Lower lobe of right lung (tissue), 2 donors: ENCODE measurements around the gene NAALADL1. TPM values are rescaled to one million over a fixed set of nuclear protein-coding genes. Genes with fewer than 3 reads are reported as not detected.
A peak's percentile ranks its signal among the peaks of the same experiment; 100 is the strongest.

ENCODE experiments used
- ATAC-seq, 2 donors: fragments of 200-7000 bp; cut with Tn5 transposase; one replicate each; pipeline ENCODE4 v1.9.1; 2020 to 2022; ENCODE audit warnings: mild to moderate bottlenecking in 2 of 2, moderate library complexity in 2 of 2
- DNase-seq: peaks from one replicate; pipeline ENCODE4 v3.0.0-alpha.2; 2020
- H3K27ac ChIP-seq: fragments of 200-600 bp; one replicate; pipeline ENCODE4 v1.8.0; 2022
- H3K27me3 ChIP-seq: fragments of 200-600 bp; one replicate; pipeline ENCODE4 v1.8.0; 2022; ENCODE audit warnings: low read depth
- H3K36me3 ChIP-seq: fragments of 200-600 bp; one replicate; pipeline ENCODE4 v1.8.0; 2022; ENCODE audit warnings: mild to moderate bottlenecking
- H3K4me1 ChIP-seq: fragments of 200-600 bp; one replicate; pipeline ENCODE4 v1.8.0; 2022
- H3K4me3 ChIP-seq: fragments of 200-600 bp; one replicate; pipeline ENCODE4 v1.8.0; 2022; ENCODE audit warnings: mild to moderate bottlenecking
- H3K9me3 ChIP-seq: fragments of 200-600 bp; one replicate; pipeline ENCODE4 v1.8.0; 2022
- intact Hi-C: fragments of 100-400 bp; cut with DNase I; formaldehyde crosslinking; loops from one replicate; pipeline ENCODE4 v1.11.0; 2022
- microRNA-seq: library from miRNA; unstranded; fragments of <30 nt; microRNA quantifications from one replicate; pipeline ENCODE4 v1.2.0, GENCODE V29; 2020; ENCODE audit warnings: borderline number of aligned reads
- total RNA-seq: library from RNA; stranded (reverse); fragmentation: NEBNext Ultra II Directional; extraction: Animal tissue kit (Norgen Biotek cat#: 25700); gene quantifications from one replicate; pipeline ENCODE4 v1.2.1, GENCODE V29; 2021
- TF ChIP-seq, protein P1 (sequence below): fragments of 200-600 bp; IDR thresholded peaks from one replicate; pipeline ENCODE4 v1.8.0; 2022; ENCODE audit warnings: antibody characterized with exemption, mild to moderate bottlenecking
- donor health status: DM: no; HTN: yes; CAD: no; lungs with severe emphysema.

NAALADL1 gene
- total RNA-seq, 1 donor from 2014 or later = 12.2 TPM

DNA sequence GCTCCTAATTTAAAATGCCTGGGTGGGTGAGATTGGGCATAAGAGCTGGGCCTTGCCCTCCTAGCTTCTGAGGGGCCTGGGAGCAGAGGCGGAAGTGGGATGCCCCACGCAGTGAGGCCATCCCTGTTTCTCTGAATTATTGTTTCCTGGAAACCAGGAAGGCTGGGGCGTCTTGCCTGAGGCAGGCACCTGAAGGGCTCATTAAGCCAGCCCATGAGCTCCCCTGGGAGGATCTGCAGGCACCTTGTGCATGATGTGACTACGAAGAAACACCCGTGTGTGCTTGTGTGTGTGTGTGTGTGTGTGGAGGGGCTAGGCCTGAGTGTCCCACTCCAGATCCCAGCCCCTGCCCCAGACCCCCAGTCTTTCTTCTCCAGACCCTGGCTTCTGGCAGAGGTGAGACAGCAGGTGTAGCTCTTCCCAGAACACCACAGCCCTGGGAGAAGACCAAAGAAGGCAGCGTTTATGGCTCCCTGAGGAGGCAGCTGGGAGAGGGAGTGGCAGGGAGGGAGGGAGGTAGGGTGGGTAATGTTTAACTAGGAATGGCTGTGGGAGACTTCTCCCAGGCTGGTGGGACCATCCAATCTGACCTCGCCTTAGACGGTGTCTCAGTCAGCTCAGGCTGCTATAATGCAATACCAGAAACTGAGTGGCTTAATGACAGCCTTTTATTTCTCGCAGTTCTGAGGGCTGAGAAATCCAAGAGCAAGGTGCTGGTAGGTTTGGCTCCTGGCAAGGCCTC is 59.5 kb downstream of the NAALADL1 start:
- Histone ChIP-seq H3K27ac (no peak overlapping the region), H3K4me1 (peaks cover 32% of the 10 kb centered on the region), H3K36me3 (no peaks in the 10 kb centered on the region), H3K9me3 (no peaks in the 10 kb centered on the region), H3K27me3 (no peaks in the 10 kb centered on the region), H3K4me3 (no peak overlapping the region)
- no peak for DNase-seq
- no peak for ATAC-seq
- intact Hi-C loops = no loop called here
- TF ChIP-seq, protein P1, sequence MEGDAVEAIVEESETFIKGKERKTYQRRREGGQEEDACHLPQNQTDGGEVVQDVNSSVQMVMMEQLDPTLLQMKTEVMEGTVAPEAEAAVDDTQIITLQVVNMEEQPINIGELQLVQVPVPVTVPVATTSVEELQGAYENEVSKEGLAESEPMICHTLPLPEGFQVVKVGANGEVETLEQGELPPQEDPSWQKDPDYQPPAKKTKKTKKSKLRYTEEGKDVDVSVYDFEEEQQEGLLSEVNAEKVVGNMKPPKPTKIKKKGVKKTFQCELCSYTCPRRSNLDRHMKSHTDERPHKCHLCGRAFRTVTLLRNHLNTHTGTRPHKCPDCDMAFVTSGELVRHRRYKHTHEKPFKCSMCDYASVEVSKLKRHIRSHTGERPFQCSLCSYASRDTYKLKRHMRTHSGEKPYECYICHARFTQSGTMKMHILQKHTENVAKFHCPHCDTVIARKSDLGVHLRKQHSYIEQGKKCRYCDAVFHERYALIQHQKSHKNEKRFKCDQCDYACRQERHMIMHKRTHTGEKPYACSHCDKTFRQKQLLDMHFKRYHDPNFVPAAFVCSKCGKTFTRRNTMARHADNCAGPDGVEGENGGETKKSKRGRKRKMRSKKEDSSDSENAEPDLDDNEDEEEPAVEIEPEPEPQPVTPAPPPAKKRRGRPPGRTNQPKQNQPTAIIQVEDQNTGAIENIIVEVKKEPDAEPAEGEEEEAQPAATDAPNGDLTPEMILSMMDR = no peak

GRCh38 chr11:64998141-64998540 is 60.2 kb downstream of the NAALADL1 start:
- H3K4me3 ChIP-seq = no peak overlapping the region
- H3K4me1 ChIP-seq = peaks cover 32% of the 10 kb centered on the region
- H3K27ac ChIP-seq = no peak overlapping the region
- H3K27me3 ChIP-seq = no peaks in the 10 kb centered on the region
- intact Hi-C loops = no loop called here
- no peaks in the 10 kb centered on the region for H3K9me3 ChIP-seq
- H3K36me3 ChIP-seq = no peaks in the 10 kb centered on the region
- ATAC-seq = no peak
- TF ChIP-seq, protein P1 = no peak
- DNase-seq = no peak

DNA sequence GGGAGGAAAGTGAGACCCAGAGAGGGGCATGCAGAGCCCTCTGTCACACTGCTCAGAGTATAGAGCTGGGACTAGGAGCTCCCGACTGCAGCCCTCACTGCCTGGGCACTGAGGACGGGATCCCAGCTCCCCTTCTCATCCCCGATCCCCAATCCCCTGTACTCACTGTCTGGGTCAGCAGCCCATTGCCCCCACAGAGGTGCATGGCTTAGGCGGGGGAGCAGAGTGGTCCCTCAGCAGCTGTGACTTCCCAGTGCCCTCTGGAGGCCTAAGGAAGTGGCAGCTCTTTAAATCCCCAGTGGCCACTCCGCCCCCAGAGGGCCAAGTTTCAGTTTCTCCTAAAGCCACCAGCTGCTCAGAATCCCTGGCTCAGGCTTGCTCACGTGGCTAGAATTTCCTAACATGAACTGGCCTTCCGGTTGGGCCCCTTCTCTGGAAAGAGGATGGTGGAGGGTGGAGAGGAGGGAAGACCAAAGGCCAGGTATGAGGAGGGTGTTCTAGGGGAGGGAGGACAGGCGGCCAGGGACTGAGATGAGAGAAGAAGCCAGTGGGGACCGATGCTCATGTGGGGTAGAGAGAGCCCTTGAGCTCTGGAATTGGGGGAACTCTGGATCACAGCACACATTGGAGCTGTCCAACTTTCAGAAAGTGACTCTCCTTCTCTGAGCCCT is 61.5 kb downstream of the NAALADL1 start, which contains the start of gene BATF2:
TSS of gene BATF2 (minus strand) at position 262 of the 671 bp plus-strand sequence. CDS start at position 205, 57 bp downstream.
- no peaks in the 10 kb centered on the region for H3K27me3 ChIP-seq
- H3K36me3 ChIP-seq = peaks cover 7% of the 10 kb centered on the region
- peaks cover 34% of the 10 kb centered on the region for H3K4me1 ChIP-seq
- intact Hi-C loops = no loop called here
- H3K4me3 ChIP-seq = peak within 1 kb of the TSS; percentile 72
- ATAC-seq = peak; percentile 94 to 97
- TF ChIP-seq, protein P1 = peak; percentile 71
- H3K9me3 ChIP-seq = no peaks in the 10 kb centered on the region
- peak within 1 kb of the TSS; percentile 86 for H3K27ac ChIP-seq
- DNase-seq = peak; percentile 89

DNA sequence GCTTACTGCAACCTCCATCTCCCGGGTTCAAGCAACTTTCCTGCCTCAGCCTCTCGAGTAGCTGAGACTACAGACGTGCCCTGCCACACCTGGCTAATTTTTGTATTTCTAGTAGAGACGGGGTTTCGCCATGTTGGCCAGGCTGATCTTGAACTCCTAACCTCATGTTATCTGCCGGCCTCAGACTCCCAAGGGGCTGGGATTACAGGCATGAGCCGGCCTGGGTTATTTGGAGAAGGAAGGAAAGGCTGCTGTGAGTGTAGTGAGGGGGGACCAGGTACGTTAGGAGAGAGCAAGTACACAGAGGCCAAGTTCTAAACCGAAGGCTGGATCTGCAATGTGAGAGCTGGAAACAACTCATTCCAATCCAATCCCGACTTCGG is 62.0 kb downstream of the NAALADL1 start:
- TF ChIP-seq, protein P1 = no peak
- DNase-seq (no peak), ATAC-seq (peak; percentile 30 to 34)
- intact Hi-C loops = no loop called here
- no peaks in the 10 kb centered on the region for H3K9me3 ChIP-seq
- no peaks in the 10 kb centered on the region for H3K27me3 ChIP-seq
- peak overlapping the region; percentile 86 for H3K27ac ChIP-seq
- peaks cover 11% of the 10 kb centered on the region for H3K36me3 ChIP-seq
- H3K4me1 ChIP-seq = peaks cover 40% of the 10 kb centered on the region
- peak overlapping the region; percentile 72 for H3K4me3 ChIP-seq

Small RNAs within 50 kb of the gene (microRNA-seq; reads per million reads assigned to microRNA genes)
- gene MIR6879 = not detected

Other genes starting within 250 kb of the NAALADL1 start
- 22.7 TPM for gene MEN1, start 248.0 kb downstream of the NAALADL1 start, total RNA-seq
- gene CDC42BPG, start 213.9 kb downstream of the NAALADL1 start, total RNA-seq = 16.3 TPM
- 73.4 TPM for gene EHD1, start 179.9 kb downstream of the NAALADL1 start, total RNA-seq
- gene ATG2A, start 141.3 kb downstream of the NAALADL1 start, total RNA-seq = 21.7 TPM
- 23.9 TPM for gene PPP2R5B, start 133.9 kb downstream of the NAALADL1 start, total RNA-seq
- gene GPHA2, start 122.7 kb downstream of the NAALADL1 start, total RNA-seq = not detected
- gene MAJIN, start 86.4 kb downstream of the NAALADL1 start, total RNA-seq = not detected
- gene BATF2, start 61.6 kb downstream of the NAALADL1 start, total RNA-seq = 8.6 TPM
- gene ARL2, start 44.4 kb downstream of the NAALADL1 start, total RNA-seq = 74.1 TPM
- 25.4 TPM for gene SNX15, start 31.1 kb downstream of the NAALADL1 start, total RNA-seq
- gene SAC3D1, start 17.3 kb downstream of the NAALADL1 start, total RNA-seq = 12.6 TPM
- 2.8 TPM for gene CDCA5, start 25.5 kb upstream of the NAALADL1 start, total RNA-seq
- gene ZFPL1, start 25.7 kb upstream of the NAALADL1 start, total RNA-seq = 29.0 TPM
- 94.9 TPM for gene VPS51, start 37.7 kb upstream of the NAALADL1 start, total RNA-seq
- 38.8 TPM for gene TM7SF2, start 53.3 kb upstream of the NAALADL1 start, total RNA-seq
- gene ZNHIT2, start 59.1 kb upstream of the NAALADL1 start, total RNA-seq = 9.5 TPM
- gene FAU, start 63.6 kb upstream of the NAALADL1 start, total RNA-seq = 766 TPM
- gene MRPL49, start 63.8 kb upstream of the NAALADL1 start, total RNA-seq = 40.8 TPM
- gene SYVN1, start 76.0 kb upstream of the NAALADL1 start, total RNA-seq = 68.1 TPM
- not detected for gene SPDYC, start 111.7 kb upstream of the NAALADL1 start, total RNA-seq
- gene CAPN1, start 123.4 kb upstream of the NAALADL1 start, total RNA-seq = 176 TPM
- 8.7 TPM for gene POLA2, start 203.4 kb upstream of the NAALADL1 start, total RNA-seq